H1 (cell line): Measurements from ENCODE around the gene SLC24A3. TPM values are rescaled to one million over a fixed set of nuclear protein-coding genes. Genes with fewer than 3 reads are reported as not detected.

Source experiments
- CTCF ChIA-PET: fragments of 300-600 bp; sonication (Branson Sonifier 250); formaldehyde crosslinking; loops from one replicate; lab custom pipeline; 2021; ENCODE audit not compliant: partially characterized antibody; lab: Charles Lee
- POLR2A ChIA-PET: fragments of 300-600 bp; sonication (Branson Sonifier 250); formaldehyde crosslinking; loops from one replicate; lab custom pipeline; 2021; ENCODE audit warnings: inconsistent platforms; ENCODE audit not compliant: partially characterized antibody; lab: Charles Lee
- DNase-seq, 2 experiments: peaks; one replicate each; pipeline versions ENCODE4 v3.0.0 to v3.0.0-alpha.2; 2010 to 2022; ENCODE audit warnings: low spot score in 2 of 2, low read depth in 1 of 2, mixed read lengths in 1 of 2
- FAIRE-seq: peaks from 2 replicates; lab custom pipeline; 2011; peaks lifted over from hg19 to GRCh38; lab: Jason Lieb, UNC
- H2AFZ ChIP-seq: 2 replicates; pipeline ENCODE4 v1.8.1; 2012; ENCODE audit warnings: low read length, inconsistent platforms
- H2AK5ac ChIP-seq: 2 replicates; pipeline ENCODE4 v1.6.1; 2013; ENCODE audit warnings: low read depth, low read length
- H2BK120ac ChIP-seq: replicated peaks from 2 replicates; pipeline ENCODE3; 2013; ENCODE audit warnings: low read depth, low read length, inconsistent platforms
- H2BK12ac ChIP-seq: 2 replicates; pipeline ENCODE4 v1.6.1; 2013; ENCODE audit warnings: low read depth, low read length
- H2BK15ac ChIP-seq: 2 replicates; pipeline ENCODE4 v1.6.1; 2013; ENCODE audit warnings: low read length
- H2BK20ac ChIP-seq: 2 replicates; pipeline ENCODE4 v1.6.1; 2013; ENCODE audit warnings: low read length
- H2BK5ac ChIP-seq: 2 replicates; pipeline ENCODE4 v1.6.1; 2013; ENCODE audit warnings: low read depth, low read length
- H3K14ac ChIP-seq: 2 replicates; pipeline ENCODE4 v1.6.1; 2013; ENCODE audit warnings: inconsistent platforms; ENCODE audit not compliant: insufficient read length
- H3K18ac ChIP-seq: 2 replicates; pipeline ENCODE4 v1.6.1; 2013; ENCODE audit warnings: low read length; ENCODE audit errors: extremely low read depth
- H3K23ac ChIP-seq: 2 replicates; pipeline ENCODE4 v1.6.1; 2013; ENCODE audit warnings: inconsistent platforms; ENCODE audit not compliant: insufficient read length
- H3K23me2 ChIP-seq: 2 replicates; pipeline ENCODE4 v1.6.1; 2013; ENCODE audit warnings: low read depth, low read length
- H3K27ac ChIP-seq: 2 replicates; pipeline ENCODE4 v1.6.1; 2011; ENCODE audit warnings: low read depth, low read length, inconsistent platforms
- H3K27me3 ChIP-seq, 4 experiments: replicated peaks in 1 of 4; 1 replicate in 1 of 4; 2 replicates in 3 of 4; pipeline versions ENCODE4 v1.6.1 to v1.8.1; 2011 to 2013; ENCODE audit warnings: low read length in 3 of 4, mild to moderate bottlenecking in 3 of 4, inconsistent platforms in 2 of 4, mixed read lengths in 2 of 4, moderate library complexity in 1 of 4; ENCODE audit not compliant: control insufficient read depth in 3 of 4, insufficient read depth in 3 of 4; ENCODE audit errors: extremely low read depth in 1 of 4
- H3K36me3 ChIP-seq, 4 experiments: 2 replicates each; pipeline versions ENCODE4 v1.6.1 to v1.8.1; 2011 to 2013; ENCODE audit warnings: mild to moderate bottlenecking in 4 of 4, low read length in 3 of 4, moderate library complexity in 2 of 4, control low read depth in 1 of 4, inconsistent platforms in 1 of 4; ENCODE audit not compliant: insufficient read depth in 4 of 4, control insufficient read depth in 2 of 4
- H3K4ac ChIP-seq: replicated peaks from 2 replicates; pipeline ENCODE3; 2013; ENCODE audit warnings: low read length, low read depth, mixed read lengths, inconsistent platforms; ENCODE audit not compliant: insufficient read length
- H3K4me1 ChIP-seq, 4 experiments: replicated peaks in 1 of 4; 1 replicate in 1 of 4; 2 replicates in 3 of 4; pipeline versions ENCODE4 v1.6.1 to v1.8.1; 2011 to 2013; ENCODE audit warnings: low read length in 3 of 4, inconsistent platforms in 2 of 4, mixed read lengths in 1 of 4; ENCODE audit not compliant: insufficient read depth in 4 of 4, control insufficient read depth in 3 of 4
- H3K4me2 ChIP-seq, 2 experiments: 2 replicates each; pipeline versions ENCODE4 v1.6.1 to v1.8.1; 2011 to 2013; ENCODE audit warnings: low read depth in 2 of 2, low read length in 2 of 2, control low read depth in 1 of 2, inconsistent platforms in 1 of 2, mild to moderate bottlenecking in 1 of 2; ENCODE audit not compliant: insufficient read depth in 1 of 2
- H3K4me3 ChIP-seq, 4 experiments: fragments of 200-600, 300-600 bp in 1 of 4; sonication (generic), shearing (Covaris generic), sonication (Bioruptor Twin) in 1 of 4; 2 replicates each; pipeline versions ENCODE4 v1.5.1 to v1.8.1; 2011 to 2016; ENCODE audit warnings: low read length in 4 of 4, low read depth in 3 of 4, control low read depth in 2 of 4, inconsistent platforms in 2 of 4, mild to moderate bottlenecking in 2 of 4, mixed read lengths in 1 of 4, moderate library complexity in 1 of 4; ENCODE audit not compliant: insufficient read depth in 2 of 4; ENCODE audit errors: extremely low read depth in 1 of 4
- H3K56ac ChIP-seq: replicated peaks from 2 replicates; pipeline ENCODE3; 2013; ENCODE audit warnings: low read depth, mild to moderate bottlenecking, mixed read lengths, low read length, inconsistent platforms; ENCODE audit not compliant: insufficient read length
- H3K79me1 ChIP-seq: 2 replicates; pipeline ENCODE4 v1.6.1; 2013; ENCODE audit warnings: low read depth, low read length, control low read depth
- H3K79me2 ChIP-seq, 2 experiments: 2 replicates each; pipeline versions ENCODE4 v1.6.1 to v1.8.1; 2012 to 2013; ENCODE audit warnings: low read length in 2 of 2, mild to moderate bottlenecking in 2 of 2, inconsistent platforms in 1 of 2; ENCODE audit not compliant: insufficient read depth in 2 of 2, control insufficient read depth in 1 of 2
- H3K9ac ChIP-seq, 4 experiments: replicated peaks in 1 of 4; 1 replicate in 1 of 4; 2 replicates in 3 of 4; pipeline versions ENCODE4 v1.6.1 to v1.8.1; 2011 to 2013; ENCODE audit warnings: low read depth in 3 of 4, low read length in 3 of 4, control low read depth in 2 of 4, mild to moderate bottlenecking in 2 of 4, moderate library complexity in 2 of 4, inconsistent platforms in 1 of 4; ENCODE audit errors: extremely low read depth in 1 of 4
- H3K9me3 ChIP-seq, 2 experiments: 2 replicates each; pipeline versions ENCODE4 v1.6.1 to v1.8.1; 2012 to 2013; ENCODE audit warnings: mild to moderate bottlenecking in 2 of 2, moderate library complexity in 2 of 2, control low read depth in 1 of 2, inconsistent platforms in 1 of 2, low read depth in 1 of 2, low read length in 1 of 2, mixed read lengths in 1 of 2; ENCODE audit not compliant: insufficient read depth in 2 of 2
- H4K20me1 ChIP-seq, 2 experiments: replicated peaks in 1 of 2; 2 replicates each; pipeline versions ENCODE3 to v1.8.1; 2011 to 2013; ENCODE audit warnings: inconsistent platforms in 2 of 2, low read length in 2 of 2, mild to moderate bottlenecking in 1 of 2; ENCODE audit not compliant: insufficient read depth in 2 of 2, control insufficient read depth in 1 of 2
- H4K5ac ChIP-seq: 2 replicates; pipeline ENCODE4 v1.6.1; 2013; ENCODE audit warnings: low read length, low read depth, mixed read lengths, inconsistent platforms; ENCODE audit not compliant: insufficient read length
- H4K8ac ChIP-seq: 2 replicates; pipeline ENCODE4 v1.8.0; 2013; ENCODE audit warnings: mild to moderate bottlenecking, moderate library complexity, low read length, inconsistent platforms; ENCODE audit not compliant: insufficient read depth; ENCODE audit errors: extremely low read depth
- H4K91ac ChIP-seq: replicated peaks from 2 replicates; pipeline ENCODE3; 2013; ENCODE audit warnings: low read length, mixed read lengths, inconsistent platforms; ENCODE audit not compliant: insufficient read length
- ASH2L ChIP-seq: fragments of 200-600, 300-600 bp; sonication (generic); IDR thresholded peaks from one replicate; pipeline ENCODE4 v1.7.1; 2017; ENCODE audit warnings: low read length
- EGR1 ChIP-seq: IDR thresholded peaks from 2 replicates; pipeline ENCODE4 v1.6.1; 2011; ENCODE audit warnings: low read depth, low read length, borderline replicate concordance
- EZH2 ChIP-seq: fragments of 200-600 bp; sonication (generic); IDR thresholded peaks from 2 replicates; pipeline ENCODE4 v1.7.1; 2012; ENCODE audit warnings: low read depth, mild to moderate bottlenecking, moderate library complexity, low read length, inconsistent platforms; ENCODE audit not compliant: severe bottlenecking
- GABPA ChIP-seq: IDR thresholded peaks from 2 replicates; pipeline ENCODE4 v1.6.1; 2011; ENCODE audit warnings: mild to moderate bottlenecking, low read length, moderate library complexity, borderline replicate concordance; ENCODE audit not compliant: insufficient read depth
- HDAC6 ChIP-seq: IDR thresholded peaks from one replicate; pipeline ENCODE4 v1.7.1; 2012; ENCODE audit warnings: low read depth, mild to moderate bottlenecking, inconsistent platforms, low read length, moderate library complexity
- JUND ChIP-seq: IDR thresholded peaks from 2 replicates; pipeline ENCODE4 v1.6.1; 2011; ENCODE audit warnings: mild to moderate bottlenecking, improper control_type of control experiment, low read length
- POLR2A ChIP-seq, 2 experiments: IDR thresholded peaks; 1 replicate in 1 of 2; 2 replicates in 1 of 2; pipeline ENCODE4 v1.6.1; 2011; ENCODE audit warnings: low read depth in 2 of 2, low read length in 2 of 2, mild to moderate bottlenecking in 2 of 2; ENCODE audit errors: control extremely low read depth in 1 of 2
- POLR2AphosphoS5 ChIP-seq: IDR thresholded peaks from 2 replicates; pipeline ENCODE4 v1.6.1; 2011; ENCODE audit warnings: low read depth, low read length
- SIRT6 ChIP-seq: IDR thresholded peaks from one replicate; pipeline ENCODE4 v1.7.1; 2012; ENCODE audit warnings: low read length, inconsistent platforms
- TAF1 ChIP-seq: IDR thresholded peaks from 2 replicates; pipeline ENCODE4 v1.6.1; 2011; ENCODE audit warnings: mild to moderate bottlenecking, low read depth, low read length
- TAF7 ChIP-seq: optimal IDR thresholded peaks from 2 replicates; pipeline ENCODE3; 2011; ENCODE audit warnings: low read depth, mild to moderate bottlenecking, inconsistent platforms, low read length, moderate library complexity, borderline replicate concordance
- ZNF274 ChIP-seq: IDR thresholded peaks from 2 replicates; pipeline ENCODE4 v1.7.0; 2012; ENCODE audit warnings: low read length, borderline replicate concordance; ENCODE audit errors: extremely low read depth
- WGBS, 2 experiments: shearing (Covaris generic) in 1 of 2; methylation state at CpG; one replicate each; pipeline versions ENCODE4 v1.1.6 to v1.1.7; 2013 to 2015; ENCODE audit warnings: low lambda C conversion rate in 2 of 2, mixed read lengths in 2 of 2, inconsistent platforms in 1 of 2, low coverage in 1 of 2, missing lambda C conversion rate in 1 of 2; ENCODE audit not compliant: insufficient replicate concordance in 2 of 2, insufficient coverage in 1 of 2, insufficient read length in 1 of 2; ENCODE audit errors: extremely low coverage in 1 of 2, missing lambda C conversion rate in 1 of 2; 5-methylcytosine and 5-hydroxymethylcytosine counted together
- polyA plus RNA-seq, 7 experiments: library from polyadenylated mRNA; depleted of rRNA in 3 of 7; stranded (reverse) in 5 of 7; unstranded in 2 of 7; fragments of >200 nt in 5 of 7; fragments of 200-250 nt in 2 of 7; gene quantifications; 1 replicate in 5 of 7; 2 replicates in 1 of 7; 4 replicates in 1 of 7; pipeline versions ENCODE4 v1.2.1 to v1.2.3, GENCODE V29; 2011 to 2013; ENCODE audit warnings: missing spikeins in 2 of 7, mixed read lengths in 2 of 7
- total RNA-seq: library from RNA; stranded (reverse); fragmentation: NEBNext Ultra II Directional; extraction: Animal tissue kit (Norgen Biotek cat#: 25700); gene quantifications from 2 replicates; pipeline ENCODE4 v1.2.1, GENCODE V29; 2021
- TF ChIP-seq, protein P1 (sequence below): IDR thresholded peaks from 2 replicates; pipeline ENCODE4 v1.6.1; 2012; ENCODE audit warnings: inconsistent platforms

The SLC24A3 gene
- total and polyA plus RNA-seq, 2 of the 8 experiments (the other 6 are each of a cell fraction or from before 2014, with no cell fraction given), result 4.5 to 6.3 TPM

DNA sequence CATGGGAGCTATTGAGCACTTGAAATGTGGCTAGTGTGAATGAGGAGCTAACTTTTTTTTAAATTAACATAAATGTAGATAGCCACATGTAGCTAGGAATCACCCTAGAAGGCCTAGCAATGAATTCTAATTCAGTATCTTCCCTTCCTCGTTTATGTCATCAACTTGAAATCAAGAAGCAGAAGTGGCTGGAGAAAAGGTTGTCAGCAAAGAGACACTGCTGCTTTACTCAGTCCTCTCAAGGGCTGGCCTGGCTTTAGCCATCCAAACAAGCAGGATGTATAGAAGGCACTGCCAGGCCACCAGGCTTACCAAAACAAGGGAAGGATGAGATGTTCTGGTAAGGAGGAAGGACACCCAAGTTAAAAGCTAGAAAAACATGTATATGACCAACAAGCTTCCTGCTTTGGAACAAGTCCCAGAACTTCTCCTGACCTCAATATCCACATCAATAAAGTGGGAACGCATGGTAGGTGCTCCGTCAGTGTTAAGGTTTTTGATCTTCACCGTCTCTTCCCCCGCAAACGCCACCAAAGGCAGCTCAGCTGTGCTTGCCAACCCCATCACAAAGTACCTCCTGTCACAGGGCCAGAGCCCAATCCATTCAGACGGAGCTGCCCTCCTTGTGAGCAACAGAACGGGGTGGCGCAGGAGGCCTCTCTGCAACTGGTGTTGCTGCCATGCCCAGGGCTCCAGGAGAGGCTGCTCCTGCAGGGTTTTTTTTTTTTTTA lies 309.8 kb downstream of the SLC24A3 start:
- Histone ChIP-seq H3K4me2 (no peak overlapping the region), H4K5ac (no peak overlapping the region), H2BK20ac (no peak overlapping the region), H3K36me3 (no peaks in the 10 kb centered on the region), H2BK5ac (no peak overlapping the region), H3K9me3 (no peaks in the 10 kb centered on the region), H3K27me3 (no peaks in the 10 kb centered on the region), H2BK120ac (no peak overlapping the region), H2AFZ (no peak overlapping the region), H3K18ac (no peak overlapping the region), H4K91ac (no peak overlapping the region), H3K9ac (no peak overlapping the region), H3K79me1 (no peaks in the 10 kb centered on the region), H3K4ac (no peak overlapping the region), H4K20me1 (no peaks in the 10 kb centered on the region), H3K56ac (no peak overlapping the region), H3K23ac (no peak overlapping the region), H3K79me2 (no peaks in the 10 kb centered on the region), H2BK12ac (no peak overlapping the region), H3K4me1 (no peaks in the 10 kb centered on the region), H3K4me3 (no peak overlapping the region), H3K14ac (no peak overlapping the region), H3K23me2 (no peaks in the 10 kb centered on the region), H4K8ac (no peak overlapping the region), H2BK15ac (no peak overlapping the region), H2AK5ac (no peak overlapping the region), H3K27ac (no peak overlapping the region)
- CTCF ChIA-PET, result interaction anchor here (0.8 to 3.0 kb wide), 6 partner anchors 10 to 449 kb away, joined by 3 to 10 read pairs (median 4); no protein-coding TSS in a partner anchor
- no peak for FAIRE-seq
- POLR2A ChIA-PET, result no interaction called here
- WGBS, 2 experiments, result 97% methylated on average over 9 of the region's 9 CpGs; no CpG with 5 or more reads in 1 of the 2 experiments
- no peak for DNase-seq
- TF ChIP-seq POLR2AphosphoS5, result no peak
- TF ChIP-seq ZNF274, result no peak
- no peak for TF ChIP-seq TAF1
- TF ChIP-seq ASH2L, result no peak
- TF ChIP-seq JUND, result no peak
- TF ChIP-seq, protein P1, sequence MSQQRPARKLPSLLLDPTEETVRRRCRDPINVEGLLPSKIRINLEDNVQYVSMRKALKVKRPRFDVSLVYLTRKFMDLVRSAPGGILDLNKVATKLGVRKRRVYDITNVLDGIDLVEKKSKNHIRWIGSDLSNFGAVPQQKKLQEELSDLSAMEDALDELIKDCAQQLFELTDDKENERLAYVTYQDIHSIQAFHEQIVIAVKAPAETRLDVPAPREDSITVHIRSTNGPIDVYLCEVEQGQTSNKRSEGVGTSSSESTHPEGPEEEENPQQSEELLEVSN, result no peak
- TF ChIP-seq TAF7, result no peak
- no peak for TF ChIP-seq POLR2A (IDR thresholded peaks at IDR 0.05; ENCODE audit: control extremely low read depth in 1 of 2, low read depth in 2 of 2, low read length in 2 of 2)
- no peak for TF ChIP-seq HDAC6
- no peak for TF ChIP-seq EZH2
- TF ChIP-seq SIRT6, result no peak
- no peak for TF ChIP-seq EGR1
- no peak for TF ChIP-seq GABPA
